ENCODE results near the gene HLA-DPA1.

The HLA-DPA1 gene

DNA sequence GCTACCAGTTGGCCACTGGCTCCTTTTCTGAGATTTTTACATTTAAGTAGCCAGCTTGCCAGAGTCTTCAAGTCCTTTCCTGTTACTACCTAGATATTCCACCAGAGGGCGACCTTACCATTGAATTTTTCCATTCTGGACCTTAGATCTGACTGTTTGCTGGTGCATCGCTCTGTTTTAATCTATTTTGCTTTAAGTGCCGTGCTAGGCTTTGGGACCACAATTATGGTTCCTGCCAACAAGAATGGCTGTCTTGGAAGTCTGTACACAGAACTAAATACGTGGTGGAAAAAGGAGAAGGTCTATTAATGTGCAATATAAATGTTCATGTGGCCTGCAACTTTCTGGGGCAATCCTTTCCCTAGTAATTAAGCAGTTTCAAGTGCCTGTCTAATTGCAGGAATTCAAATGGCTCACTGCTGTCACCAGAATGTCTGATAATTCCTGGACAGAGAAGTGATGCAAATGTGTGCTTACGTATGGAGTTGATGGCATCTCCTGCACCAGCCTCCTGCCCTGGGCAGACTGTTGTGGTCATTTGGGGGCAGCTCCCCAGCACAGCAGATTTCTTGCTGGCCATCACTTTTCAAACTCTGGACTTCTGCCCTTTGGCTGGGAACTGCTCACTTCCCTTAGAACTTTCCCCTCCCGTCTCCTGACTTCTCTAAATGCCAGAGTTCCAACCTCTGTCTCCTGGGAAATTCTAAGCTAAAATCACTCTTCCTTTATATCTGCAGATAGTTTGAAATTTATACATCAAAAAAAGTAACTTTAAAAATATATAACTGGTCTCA lies 58.4 kb downstream of the HLA-DPA1 start:
- peak; percentile 79 for DNase-seq
